ENCODE measurements around the gene ACACB.

ACACB gene

DNA sequence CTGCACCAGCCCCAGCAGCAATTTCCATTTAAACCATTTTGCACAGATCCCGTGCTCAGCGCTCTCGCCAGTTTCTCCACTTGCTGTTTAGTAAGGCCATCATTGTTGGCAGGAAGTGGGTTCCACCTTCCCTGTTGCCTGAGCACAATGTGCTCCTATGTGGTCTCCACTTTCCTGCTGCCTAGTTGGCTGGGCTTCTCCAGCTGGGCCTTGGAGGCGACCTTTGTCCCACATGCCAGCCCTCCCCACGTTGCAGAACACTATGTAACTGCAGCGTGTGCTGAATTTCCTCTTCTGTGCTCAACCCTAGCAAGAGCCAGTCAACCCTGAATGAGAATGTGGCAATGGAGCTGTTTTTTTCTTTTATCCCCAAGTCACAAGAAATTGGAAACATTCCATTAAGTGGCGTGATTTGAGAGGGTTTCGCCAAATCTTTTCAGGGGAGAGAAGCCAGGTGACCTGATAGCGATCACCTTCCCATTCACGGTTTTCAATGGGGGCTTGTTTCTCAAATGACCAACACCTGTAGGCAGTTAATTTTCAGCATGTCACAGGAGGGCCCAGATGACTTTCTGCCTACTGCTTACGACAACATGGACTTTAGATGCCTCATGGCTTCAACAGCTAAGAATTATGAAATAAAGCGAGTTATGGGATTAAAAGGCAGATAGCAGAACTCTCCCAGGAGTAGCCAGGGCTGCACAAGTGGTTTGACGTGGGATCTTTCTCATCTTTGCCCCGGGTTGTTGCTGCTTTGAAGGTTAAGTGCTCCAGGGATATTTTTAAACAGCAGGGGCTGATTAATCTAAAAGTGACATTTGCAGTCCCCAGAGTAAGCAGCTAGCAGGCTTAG lies at the start of gene ACACB:
Gene ACACB, plus strand, starts transcription at position 830 of the 853 bp plus-strand sequence. CDS start 22,819 bp downstream, outside the sequence.
- DNase-seq, result peak; percentile 49 to 70

DNA sequence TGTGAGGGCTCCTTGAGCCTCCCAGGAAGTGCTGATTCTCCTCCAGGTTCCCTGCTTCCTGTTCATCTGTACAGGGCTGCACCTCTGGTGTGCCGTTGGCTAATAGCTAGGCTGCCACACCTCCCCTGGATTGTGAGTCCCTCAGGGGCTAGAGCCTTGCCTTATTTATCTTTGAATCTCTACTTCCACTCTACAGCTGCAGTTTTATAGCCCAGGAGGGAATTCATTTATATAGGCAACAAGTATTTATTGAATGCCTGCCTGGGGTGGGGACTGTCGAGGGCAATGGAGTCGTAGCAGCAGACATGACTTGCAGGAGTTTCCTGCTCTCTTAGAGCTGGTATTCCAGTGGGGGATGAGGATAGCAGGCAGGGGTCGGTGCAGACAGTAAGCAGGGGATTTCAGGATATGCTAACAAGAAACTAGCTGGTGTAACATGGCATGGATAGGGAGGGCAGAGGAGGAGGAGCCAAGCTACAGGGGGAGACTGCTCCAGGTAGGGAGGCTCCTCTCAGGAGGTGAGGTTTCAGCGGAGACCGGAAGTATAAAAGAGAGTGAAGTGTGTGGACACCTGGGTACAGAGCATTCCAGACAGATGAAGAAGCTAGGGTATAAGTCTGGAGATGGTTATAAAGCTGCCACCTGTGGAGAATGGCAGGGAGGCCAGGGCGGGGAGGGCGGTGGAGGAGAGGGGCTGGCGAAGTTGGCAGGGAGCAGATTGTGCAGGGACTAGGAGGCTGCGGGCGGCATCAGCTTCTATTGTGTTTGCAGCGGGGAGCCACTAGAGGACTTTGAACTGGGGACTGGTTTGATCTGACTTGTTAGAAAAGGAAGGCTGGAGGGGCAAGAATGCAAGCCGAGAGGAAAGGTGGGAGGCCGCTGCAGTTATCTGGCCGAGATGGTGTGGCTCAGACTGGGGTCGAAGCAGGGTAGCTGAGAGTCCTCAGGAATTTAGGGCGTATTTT lies 46.8 kb upstream of the ACACB start:
- DNase-seq, result no peak

DNA sequence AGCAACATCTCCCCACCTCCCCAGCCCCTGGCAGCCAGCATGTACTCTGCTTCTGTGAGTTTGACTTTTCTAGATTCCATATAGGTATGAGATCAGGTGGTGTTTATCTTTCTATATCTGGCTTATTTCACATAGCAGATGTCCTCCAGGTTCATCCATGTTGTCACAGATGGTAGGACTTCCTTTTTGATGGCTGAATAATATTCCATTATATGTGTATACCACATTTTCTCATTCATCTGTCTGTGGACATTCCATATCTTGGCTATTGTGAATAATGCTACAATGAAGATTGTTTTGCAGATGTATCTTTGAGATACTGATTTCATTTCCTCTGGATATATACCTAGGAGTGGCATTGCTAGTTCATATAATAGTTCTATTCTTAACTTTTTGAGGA lies 41.5 kb upstream of the ACACB start:
- no peak for DNase-seq

DNA sequence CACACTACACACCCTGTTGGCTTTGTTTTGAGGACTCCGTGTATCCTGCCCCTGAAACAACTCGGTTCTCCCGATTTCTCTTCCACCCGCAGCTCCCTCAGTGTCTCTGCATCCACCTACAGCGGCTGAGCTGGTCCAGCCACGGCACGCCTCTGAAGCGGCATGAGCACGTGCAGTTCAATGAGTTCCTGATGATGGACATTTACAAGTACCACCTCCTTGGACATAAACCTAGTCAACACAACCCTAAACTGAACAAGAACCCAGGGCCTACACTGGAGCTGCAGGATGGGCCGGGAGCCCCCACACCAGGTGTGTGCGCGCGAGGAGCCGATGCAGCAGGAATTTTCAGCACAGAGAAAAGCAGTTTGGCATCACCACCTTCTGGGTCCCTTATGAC lies 33.6 kb upstream of the ACACB start:
- DNase-seq, result no peak

DNA sequence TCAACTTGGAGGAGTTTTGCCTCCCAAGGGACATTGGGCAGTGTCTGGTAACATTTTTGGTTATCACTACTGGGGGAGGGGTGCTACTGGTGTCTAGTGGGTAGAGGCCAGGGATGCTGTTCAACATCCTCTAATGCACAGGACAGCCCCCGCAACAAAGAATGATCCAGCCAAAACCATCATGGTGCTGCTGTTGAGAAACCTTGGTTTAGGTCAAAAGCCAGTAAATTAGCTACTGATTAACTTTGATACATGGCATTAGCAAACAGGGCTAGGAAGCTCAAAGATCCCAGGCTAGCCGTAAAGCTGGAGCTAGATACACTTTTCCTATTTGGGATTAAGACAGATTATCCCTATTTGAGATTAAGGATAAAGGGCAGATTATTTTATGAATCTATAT lies 32.0 kb upstream of the ACACB start:
- no peak for DNase-seq

DNA sequence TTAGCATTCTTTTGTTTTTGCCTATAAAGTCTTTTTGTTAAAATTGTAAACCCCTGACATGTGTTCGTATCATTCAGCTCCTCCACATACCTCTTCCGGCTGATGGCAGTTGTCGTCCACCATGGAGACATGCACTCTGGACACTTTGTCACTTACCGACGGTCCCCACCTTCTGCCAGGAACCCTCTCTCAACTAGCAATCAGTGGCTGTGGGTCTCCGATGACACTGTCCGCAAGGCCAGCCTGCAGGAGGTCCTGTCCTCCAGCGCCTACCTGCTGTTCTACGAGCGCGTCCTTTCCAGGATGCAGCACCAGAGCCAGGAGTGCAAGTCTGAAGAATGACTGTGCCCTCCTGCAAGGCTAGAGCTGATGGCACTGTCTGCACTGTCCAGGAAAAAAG lies 30.8 kb upstream of the ACACB start:
- no peak for DNase-seq

DNA sequence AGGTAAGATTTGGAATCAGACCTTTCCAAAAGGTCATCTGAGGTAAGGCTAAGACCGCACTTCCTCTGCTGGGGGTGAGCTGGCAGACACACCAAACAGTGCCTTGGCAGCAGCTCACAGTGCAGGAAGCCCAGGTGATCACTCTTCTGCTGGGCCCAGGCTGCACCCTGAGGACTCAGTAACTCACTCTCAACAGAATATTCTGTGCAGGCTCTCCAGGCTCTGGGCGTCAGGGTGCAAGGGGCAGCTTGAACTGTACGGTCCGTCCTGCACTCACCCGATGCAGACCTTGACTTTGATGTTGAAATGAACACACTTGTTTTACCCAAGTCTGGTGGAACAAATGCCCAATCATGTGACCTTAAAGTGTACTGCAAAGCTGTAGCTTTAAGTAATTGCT lies 29.1 kb upstream of the ACACB start:
- no peak for DNase-seq

DNA sequence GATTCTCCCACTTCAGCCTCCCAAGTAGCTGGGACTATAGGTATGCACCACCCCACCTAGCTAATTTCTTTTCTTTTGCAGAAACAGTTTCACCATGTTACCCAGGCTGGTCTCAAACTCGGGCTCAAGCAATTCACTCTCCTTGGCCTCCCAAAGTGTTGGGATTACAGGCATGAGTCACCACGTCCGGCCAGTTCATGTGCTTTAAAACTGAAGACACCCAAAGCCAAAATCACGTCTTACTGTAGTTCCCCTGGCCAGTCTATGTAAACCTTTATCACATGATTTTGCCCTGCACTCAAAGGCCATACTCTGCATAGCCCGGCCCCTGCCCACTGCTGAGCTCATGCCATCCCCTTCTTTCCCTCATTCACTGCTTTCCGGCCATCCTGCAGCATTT lies 27.6 kb upstream of the ACACB start:
- no peak for DNase-seq

DNA sequence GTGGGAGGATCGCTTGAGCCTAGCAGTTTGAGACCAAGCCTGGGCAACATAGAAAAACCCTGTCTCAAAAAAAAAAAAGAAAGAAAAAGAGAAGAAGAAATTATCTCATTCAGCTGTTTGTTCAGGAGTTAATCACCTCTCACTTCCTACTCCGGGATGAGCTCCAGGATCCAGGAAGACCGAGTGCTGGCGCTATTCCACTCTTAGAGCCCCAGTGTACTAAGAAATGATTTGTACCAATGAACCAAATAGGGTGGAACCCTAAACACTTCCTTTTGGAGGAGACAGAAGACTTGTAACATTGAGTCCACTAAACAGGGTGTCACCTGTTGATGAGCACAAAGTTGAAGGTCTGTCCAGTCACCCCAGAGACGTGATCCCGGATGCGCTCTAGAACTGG lies 26.7 kb upstream of the ACACB start:
- no peak for DNase-seq

DNA sequence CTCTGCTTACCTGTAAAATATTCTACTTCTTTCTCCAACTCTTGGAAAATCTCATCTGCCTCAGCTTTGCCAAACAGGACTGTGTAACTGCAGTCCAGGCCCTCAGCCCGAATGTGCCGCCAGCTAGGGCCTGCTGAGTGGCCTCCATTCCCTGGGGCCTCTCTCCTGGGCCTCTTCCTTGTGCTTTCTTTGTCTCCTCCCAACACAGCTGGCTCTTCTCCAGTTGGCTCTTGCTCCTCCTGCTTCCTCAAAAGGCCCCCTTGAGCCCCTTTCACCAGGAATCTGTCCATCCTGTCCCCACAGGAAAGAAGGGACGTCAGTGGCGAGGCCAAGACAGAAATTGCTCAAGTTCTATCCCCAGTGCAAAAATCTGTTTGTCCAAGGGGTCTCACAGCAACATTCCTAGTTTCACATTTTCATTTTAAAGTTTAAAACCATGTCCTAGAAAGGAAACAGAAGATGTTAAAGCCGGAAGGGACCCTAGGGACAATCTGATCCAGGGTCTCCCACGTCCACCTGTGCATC lies 23.8 kb upstream of the ACACB start:
- DNase-seq, result no peak

DNA sequence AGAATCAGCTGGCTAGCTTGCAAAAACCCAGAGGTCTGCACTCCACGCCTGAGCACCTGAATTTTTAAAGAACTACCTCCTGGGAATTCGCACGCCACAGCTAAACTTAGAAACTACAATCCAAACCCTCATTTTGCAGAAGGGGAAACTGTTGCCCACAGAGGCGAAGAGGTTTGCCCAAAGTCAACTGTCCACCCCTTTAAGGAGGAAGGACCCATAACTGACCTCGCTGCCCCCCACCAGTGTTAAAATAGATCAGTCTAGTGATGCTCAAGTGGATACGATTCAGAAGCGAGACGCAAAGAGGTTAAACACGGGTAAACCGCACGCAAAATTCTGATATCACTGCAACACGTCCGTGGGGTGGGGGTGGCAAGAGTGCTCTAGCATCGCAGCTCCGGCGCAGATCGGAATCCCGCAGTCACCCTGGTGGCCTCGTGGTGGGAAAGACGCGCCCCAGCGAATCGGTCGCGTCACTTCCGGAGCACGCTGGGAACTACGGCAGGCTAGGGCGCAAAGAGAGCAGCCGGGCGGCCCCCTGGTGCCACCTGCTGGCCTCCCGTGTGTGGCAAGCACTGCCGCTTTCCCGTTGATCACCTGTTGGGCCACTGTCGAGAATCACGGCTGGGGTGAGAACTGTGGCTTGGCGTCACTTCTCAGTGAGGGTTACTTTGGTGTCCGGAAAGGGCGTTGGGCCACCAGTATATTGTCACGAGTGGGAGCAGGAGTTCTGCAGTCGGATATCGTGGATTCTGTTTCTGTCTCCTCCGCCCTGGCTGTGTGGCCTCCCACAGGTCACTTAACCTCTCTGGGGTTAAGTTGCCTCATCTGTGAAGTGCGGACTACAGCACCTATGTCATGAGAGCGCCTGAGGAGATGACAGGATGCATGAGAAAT lies 23.1 kb upstream of the ACACB start, which contains the start of gene ALKBH2:
Gene ALKBH2, minus strand, starts transcription at position 451 of the 897 bp plus-strand sequence. CDS start 686 bp downstream, outside the sequence.
- DNase-seq, result peak; percentile 89 to 95

DNA sequence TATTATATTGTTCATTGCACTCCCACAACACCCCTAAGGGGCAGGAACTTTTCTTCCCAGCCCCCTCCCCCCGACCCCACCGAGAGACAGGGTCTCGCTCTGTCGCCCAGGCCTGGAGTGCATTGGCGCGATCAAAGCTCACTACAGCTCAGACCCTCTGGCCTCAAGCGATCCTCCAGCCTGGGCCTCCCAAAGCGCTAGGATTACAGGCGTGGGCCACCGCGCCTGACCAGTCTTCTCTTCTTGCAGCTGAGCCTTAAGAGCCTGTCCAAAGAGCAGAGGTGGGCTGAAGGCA lies 19.3 kb upstream of the ACACB start:
- no peak for DNase-seq

DNA sequence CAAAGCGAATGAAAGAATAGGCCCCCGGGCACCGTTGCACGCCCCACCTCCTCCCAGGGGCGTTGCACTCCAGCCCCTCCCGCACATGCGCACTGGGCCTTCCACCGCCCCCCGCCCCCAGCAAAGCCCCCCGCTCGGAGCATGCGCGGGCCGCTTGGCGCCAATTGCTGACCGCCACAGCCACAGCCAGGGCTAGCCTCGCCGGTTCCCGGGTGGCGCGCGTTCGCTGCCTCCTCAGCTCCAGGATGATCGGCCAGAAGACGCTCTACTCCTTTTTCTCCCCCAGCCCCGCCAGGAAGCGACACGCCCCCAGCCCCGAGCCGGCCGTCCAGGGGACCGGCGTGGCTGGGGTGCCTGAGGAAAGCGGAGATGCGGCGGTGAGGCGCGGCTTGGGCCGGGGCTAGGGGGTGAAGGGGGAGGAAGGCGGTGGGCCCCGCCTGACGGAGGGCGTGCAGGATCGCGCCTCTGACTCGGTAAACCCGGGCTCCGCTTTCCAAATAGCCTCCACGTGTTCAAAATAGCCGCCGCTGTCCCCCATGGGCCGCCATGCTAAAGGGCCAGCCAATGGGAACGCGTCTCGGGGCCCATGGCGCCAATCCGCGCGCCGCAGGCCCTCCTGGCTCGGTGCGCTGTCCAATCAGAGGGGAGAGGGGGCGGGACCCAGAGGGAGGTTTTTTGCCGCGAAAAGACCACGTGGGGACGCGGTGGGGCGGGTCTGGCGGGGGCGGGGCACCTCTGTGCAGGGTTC lies 18.8 kb upstream of the ACACB start, which contains the start of gene UNG:
Gene UNG, plus strand, starts transcription at position 163 of the 748 bp plus-strand sequence. Its CDS starts 83 bp downstream, at position 246.
- DNase-seq, result peak; percentile 95 to 98

DNA sequence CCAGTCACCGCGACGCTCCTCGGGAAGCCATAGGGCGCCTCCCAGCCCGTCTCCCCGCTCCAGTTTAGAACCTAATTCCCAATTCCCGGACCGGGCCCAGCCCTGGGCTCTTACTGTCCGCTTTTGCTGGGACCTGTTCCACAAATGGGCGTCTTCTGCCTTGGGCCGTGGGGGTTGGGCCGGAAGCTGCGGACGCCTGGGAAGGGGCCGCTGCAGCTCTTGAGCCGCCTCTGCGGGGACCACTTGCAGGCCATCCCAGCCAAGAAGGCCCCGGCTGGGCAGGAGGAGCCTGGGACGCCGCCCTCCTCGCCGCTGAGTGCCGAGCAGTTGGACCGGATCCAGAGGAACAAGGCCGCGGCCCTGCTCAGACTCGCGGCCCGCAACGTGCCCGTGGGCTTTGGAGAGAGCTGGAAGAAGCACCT lies 18.2 kb upstream of the ACACB start:
- DNase-seq, result peak; percentile 25 to 28

DNA sequence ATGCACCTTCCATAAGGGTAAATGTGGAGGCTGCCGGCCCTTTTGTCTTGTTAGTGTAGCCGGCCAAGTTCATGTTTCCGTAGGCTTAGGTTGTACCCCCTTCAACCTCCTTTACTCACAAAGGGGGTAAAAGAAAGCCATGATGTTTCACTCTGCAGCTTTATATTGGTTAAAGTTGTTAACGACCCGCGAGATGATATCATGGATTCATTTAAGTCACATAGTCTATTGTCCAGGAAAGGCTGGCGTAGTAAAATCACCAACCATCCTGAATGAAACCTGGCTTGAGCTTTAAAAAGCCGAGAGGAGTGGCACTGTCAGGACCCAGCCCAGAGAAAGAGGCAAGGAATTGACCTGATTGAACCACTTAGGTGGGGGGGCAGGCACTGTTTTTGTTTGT lies 17.7 kb upstream of the ACACB start:
- no peak for DNase-seq

DNA sequence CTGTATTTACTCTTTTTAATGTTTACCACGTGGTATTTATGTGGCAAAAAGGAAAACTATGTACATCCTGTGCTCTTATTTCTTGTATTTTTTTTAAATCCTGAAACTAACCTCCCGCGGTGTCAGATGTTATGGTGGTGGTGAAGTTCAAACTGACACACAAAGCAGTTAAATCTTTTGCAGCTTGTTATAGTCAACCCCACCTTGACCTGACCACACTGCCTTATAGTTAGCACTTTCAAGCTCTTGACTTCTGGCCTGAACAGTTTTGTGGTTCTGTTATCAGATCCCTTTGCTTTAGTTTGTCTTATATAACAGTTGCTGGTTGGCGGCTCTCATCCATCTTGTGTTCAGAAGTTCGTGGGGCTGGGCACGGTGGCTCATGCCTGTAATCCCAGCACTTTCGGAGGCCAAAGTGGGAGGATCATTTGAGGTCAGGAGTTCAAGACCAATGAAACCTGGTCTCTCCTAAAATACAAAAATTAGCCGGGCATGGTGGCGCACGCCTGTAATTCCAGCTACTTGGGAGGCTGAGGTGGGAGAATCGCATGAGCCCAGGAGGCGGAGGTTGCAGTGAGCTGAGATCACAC lies 16.9 kb upstream of the ACACB start:
- DNase-seq, result no peak

DNA sequence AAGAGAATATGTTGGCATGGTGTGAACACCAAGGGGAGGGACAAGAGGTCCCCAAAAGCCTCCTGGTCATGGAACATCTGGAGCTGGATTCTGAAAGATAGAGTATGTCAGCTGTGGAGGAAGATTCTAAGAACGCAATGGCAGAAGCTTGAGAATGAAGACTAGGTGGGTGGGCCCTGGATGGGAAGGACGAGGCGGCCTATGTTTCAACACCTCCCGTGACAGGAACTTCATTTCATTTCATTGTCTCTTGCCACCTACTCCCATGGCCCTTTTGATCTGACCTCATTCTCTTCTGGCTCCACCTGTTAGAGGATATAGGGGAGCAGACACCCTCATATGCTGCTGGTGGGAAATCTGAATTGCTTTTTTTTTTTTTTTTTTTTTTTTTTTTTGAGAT lies 15.6 kb upstream of the ACACB start:
- DNase-seq, result peak in 1 of 2 donors; percentile 53

DNA sequence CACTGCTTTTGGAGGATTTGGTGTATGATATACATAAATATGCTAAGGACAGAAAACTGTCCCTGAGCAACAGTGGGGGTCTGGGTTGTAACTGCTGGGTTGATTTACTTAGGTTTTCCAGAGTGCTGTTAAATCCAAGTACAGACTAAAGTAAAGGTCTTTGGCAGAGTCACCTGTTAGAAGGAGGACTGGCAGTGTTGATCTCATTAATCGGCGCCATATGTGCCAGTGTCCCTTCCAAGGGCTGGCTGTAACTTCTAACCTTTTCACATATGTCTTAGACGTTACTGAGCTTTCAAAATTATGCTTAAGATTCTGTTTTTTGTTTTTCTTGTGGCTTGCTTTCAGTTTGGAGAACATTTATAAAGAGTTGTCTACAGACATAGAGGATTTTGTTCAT lies 13.9 kb upstream of the ACACB start:
- DNase-seq, result no peak

DNA sequence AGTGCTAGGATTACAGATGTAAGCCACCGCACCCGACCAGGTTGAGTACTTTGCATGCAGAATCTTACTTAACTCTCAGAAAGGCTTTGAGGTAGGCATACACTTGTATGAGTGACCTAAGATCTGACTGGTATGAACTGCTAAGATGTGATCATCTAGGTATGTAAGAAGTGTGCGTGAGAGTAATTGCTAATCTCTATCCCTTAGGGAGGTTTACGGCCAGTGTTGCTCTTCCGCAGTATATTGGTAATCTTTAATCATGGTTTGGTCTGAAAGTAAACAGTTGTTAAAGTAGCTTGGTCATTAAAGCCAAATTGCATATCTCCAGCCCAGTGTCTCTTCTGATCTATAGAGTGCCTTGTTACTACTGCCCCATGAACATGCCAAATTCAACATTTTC lies 11.2 kb upstream of the ACACB start:
- no peak for DNase-seq

DNA sequence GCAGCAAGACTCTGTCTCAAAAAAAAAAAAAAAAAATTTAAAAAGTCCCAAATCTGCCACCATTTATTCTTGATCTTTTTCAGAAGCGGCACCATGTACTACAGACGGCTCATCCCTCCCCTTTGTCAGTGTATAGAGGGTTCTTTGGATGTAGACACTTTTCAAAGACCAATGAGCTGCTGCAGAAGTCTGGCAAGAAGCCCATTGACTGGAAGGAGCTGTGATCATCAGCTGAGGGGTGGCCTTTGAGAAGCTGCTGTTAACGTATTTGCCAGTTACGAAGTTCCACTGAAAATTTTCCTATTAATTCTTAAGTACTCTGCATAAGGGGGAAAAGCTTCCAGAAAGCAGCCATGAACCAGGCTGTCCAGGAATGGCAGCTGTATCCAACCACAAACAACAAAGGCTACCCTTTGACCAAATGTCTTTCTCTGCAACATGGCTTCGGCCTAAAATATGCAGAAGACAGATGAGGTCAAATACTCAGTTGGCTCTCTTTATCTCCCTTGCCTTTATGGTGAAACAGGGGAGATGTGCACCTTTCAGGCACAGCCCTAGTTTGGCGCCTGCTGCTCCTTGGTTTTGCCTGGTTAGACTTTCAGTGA lies 6.5 kb upstream of the ACACB start:
- DNase-seq, result no peak

Measured in inflammatory macrophage treated with lipopolysaccharide for 1 hour (primary cell).